Fibroblast of the conjunctiva (primary cell): ENCODE measurements around the gene BPIFB3.

Experiments
- DNase-seq: peaks from one replicate; pipeline ENCODE4 v3.0.0-alpha.2; 2010; ENCODE audit warnings: low read depth

Gene BPIFB3

GRCh38 chr20:33053291-33054106 is at the start of gene BPIFB3:
TSS of gene BPIFB3 (plus strand) at chr20:33053903. CDS start at chr20:33055436, 1,533 bp downstream.
- DNase-seq, result no peak

DNA sequence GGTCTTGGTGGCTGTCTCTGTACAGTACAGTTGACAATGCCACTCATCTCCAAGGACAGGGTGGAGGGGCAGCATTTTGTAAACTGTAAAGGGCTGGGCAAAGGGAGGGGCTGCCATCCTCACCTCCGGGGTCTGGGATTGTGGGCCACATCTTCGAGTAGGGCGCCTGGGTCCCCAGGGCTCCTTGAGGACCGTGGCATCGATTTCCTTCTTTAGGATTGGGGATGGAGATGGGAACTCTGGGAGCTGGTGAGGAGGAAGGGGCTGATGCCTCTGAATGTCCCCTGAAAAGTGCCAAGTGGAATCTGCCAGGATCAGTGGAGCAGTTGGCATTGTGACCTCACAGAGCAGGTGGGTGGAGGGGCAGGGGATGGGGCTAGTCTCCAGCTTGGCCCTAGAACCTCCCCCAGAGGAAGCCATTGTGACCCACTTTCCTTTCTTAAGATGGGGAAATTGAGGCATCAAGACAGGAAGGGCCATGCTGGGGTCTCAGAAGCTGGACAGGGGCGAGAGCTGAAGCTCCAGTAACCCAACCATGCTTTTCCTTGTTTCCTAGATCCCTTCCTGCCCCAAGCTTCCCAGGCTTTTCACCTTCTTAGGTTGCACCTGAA is 49.5 kb upstream of the BPIFB3 start, which contains the start of gene SUN5:
TSS of gene SUN5 (minus strand) at position 293 of the 611 bp plus-strand sequence. CDS start at position 200, 93 bp downstream.
- no peak for DNase-seq

- DNase-seq, result no peak
Measured at GRCh38 chr20:33005132-33005566, 48.6 kb upstream of the BPIFB3 start.

GRCh38 chr20:33005908-33006775 is 47.6 kb upstream of the BPIFB3 start:
- no peak for DNase-seq

GRCh38 chr20:33006776-33007375 is 46.8 kb upstream of the BPIFB3 start:
- DNase-seq, result no peak

GRCh38 chr20:33007376-33008335 is 46.0 kb upstream of the BPIFB3 start, which contains the start of gene BPIFB2:
TSS of gene BPIFB2 (plus strand) at chr20:33007704. CDS start at chr20:33008575, 871 bp downstream.
- no peak for DNase-seq

- no peak for DNase-seq
Measured at GRCh38 chr20:33008336-33009213, 45.1 kb upstream of the BPIFB3 start.

DNA sequence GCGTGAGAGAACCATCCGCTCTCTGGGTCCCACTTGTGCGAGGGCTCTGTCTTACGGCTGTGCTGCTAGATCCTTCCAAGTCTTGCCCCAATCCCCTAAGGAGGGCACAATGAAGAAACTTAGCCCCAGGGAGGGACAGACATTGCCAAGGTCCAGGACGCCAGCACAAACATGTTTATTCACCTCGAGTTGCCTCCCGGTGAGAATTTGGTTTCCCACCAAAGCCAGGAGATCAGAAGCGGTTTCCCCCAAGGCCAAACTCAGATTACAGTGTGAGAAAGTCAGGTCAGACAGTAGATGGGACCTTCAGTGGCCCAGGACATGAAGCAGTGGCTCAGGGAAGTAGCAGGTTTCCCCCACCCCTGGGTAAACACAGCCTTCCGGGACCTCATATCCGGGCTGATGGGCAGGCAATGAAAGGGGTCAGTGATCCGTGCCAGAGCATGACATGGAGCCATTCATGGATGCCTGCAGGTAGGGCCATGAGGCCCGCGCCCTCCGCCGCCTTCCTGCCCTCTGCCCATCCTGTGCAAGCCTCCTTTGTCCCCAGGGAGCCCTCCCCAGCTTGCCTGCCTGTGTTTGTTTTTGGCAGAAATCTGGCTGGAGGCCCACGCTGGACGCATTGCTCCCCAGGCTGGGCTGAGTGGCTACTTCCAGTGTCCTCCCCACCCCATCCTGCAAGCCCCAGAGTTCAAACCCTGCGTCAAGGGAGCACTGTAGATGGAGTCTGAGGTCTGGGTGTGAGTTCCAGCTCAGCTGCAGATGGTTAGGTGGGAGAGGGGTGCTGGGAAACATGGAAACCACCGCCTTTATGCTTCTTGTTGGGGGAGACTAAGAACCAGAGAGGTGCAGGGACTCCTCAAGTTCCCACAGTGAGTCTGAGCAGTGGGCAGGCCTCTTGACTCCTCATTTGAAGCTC is 44.2 kb upstream of the BPIFB3 start:
- DNase-seq, result no peak

DNA sequence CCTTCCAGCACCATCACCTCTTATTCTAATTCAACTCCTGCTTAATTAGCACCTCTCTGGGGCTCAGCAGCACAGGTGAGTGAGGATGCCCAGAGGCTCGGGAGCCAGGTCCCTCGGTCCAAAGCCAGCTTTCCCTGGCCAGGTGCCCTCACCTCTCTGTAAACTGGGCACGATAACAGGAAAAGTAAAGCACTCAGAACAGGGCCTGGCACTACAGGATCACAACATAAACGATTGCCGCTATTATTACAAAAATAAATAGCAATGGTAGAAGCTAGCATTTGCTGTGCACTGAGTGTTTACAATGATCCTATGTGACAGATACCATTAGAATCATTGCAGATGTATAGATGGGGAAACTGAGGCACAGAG is 43.6 kb upstream of the BPIFB3 start:
- DNase-seq, result no peak

GRCh38 chr20:33010674-33011449 is 42.8 kb upstream of the BPIFB3 start:
- no peak for DNase-seq

GRCh38 chr20:33012327-33013189 is 41.1 kb upstream of the BPIFB3 start:
- no peak for DNase-seq

GRCh38 chr20:33013701-33014326 is 39.9 kb upstream of the BPIFB3 start:
- DNase-seq, result no peak

GRCh38 chr20:33014336-33015113 is 39.2 kb upstream of the BPIFB3 start:
- DNase-seq, result no peak

DNA sequence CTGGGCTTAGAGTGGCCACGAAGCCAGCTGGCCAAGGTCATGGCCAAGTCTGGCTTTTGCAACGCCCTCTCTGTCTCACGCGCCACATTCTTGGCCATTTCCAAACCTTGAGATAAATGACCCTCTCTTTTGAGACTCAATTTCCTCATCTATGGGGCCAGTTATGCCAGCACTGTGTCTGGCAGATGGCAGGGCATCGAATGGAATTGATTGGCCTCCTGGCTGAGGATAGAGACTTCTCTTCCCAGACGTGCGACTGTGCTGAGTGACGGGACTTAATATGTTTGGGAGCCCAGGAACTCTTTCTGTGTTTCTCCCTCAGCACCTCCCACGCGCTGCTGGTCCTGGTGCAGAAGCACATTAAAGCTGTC is 38.6 kb upstream of the BPIFB3 start:
- no peak for DNase-seq

DNA sequence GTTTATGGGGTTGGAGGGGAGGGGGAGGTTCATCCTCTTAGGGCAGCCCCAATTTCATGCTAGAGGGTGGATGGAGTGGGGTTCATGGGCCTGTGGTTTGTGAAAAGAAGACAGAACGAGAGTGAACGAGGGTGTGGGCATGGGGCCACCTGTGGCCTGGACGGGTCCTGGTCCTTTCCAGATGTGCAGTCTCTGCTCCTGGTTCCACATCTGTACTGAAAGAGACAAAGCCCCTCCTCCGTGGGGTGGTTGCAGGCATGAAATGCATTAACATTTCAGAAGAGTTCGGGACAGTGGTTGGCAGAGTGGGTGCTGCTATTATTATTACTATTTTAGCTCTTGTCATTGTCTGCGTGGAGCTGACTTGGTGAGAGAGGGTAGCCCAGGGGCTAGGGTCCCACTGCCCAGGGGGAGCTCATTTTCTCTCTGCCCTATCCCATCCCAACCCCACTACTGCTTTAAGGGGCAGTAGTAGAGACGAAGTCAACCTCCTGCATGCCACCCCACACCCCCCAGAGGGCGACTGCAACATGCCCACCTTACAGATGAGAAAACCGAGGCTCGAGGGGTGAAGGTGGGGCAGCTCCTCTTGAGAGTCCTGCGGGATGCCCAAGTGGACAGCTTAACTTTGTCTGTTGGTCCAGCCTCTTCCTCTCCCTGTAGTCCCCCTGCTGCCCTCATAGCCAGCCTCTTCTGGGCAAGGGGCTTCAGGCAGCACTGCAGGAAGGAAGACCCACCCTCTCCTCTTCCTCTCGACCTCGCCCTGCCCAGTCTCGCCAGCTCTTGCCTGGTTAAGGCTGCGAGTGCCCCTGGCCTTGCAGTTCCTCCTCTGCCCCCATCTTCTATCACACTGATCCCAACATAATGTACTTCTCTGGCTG is 37.8 kb upstream of the BPIFB3 start:
- no peak for DNase-seq
